Activated CD4-positive, alpha-beta T cell treated with anti-CD3 and anti-CD28 coated beads, Interleukin-2, amount 10 ng/mL, durations not matched to agents 24 days and 14 days (primary cell): ENCODE results near the gene MGMT. TPM values are rescaled to one million over a fixed set of nuclear protein-coding genes. Genes with fewer than 3 reads are reported as not detected.

Experiments used
- DNase-seq: peaks from one replicate; pipeline ENCODE4 v3.0.0; 2022
- H3K27ac Mint-ChIP-seq: one replicate; pipeline ENCODE4 v1.8.0; 2022; ENCODE audit warnings: mild to moderate bottlenecking, mixed read lengths
- H3K27me3 Mint-ChIP-seq: one replicate; pipeline ENCODE4 v1.8.0; 2022; ENCODE audit warnings: mixed read lengths
- H3K36me3 Mint-ChIP-seq: one replicate; pipeline ENCODE4 v1.8.0; 2022; ENCODE audit warnings: low read depth, mild to moderate bottlenecking, mixed read lengths
- H3K4me1 Mint-ChIP-seq: one replicate; pipeline ENCODE4 v1.8.0; 2021; ENCODE audit warnings: mixed read lengths
- H3K4me3 Mint-ChIP-seq: one replicate; pipeline ENCODE4 v1.8.0; 2022; ENCODE audit warnings: mild to moderate bottlenecking, moderate library complexity, mixed read lengths
- H3K9me3 Mint-ChIP-seq: one replicate; pipeline ENCODE4 v1.8.0; 2021; ENCODE audit warnings: mixed read lengths
- intact Hi-C: fragments of 100-400 bp; cut with micrococcal nuclease; formaldehyde crosslinking; loops from one replicate; pipeline ENCODE4 v1.15.1; 2023
- total RNA-seq: library from RNA; stranded (reverse); gene quantifications from 2 replicates; pipeline ENCODE4 v1.2.3, GENCODE V29; 2022

Gene MGMT
- total RNA-seq, 1 donor from 2014 or later, result 19.5 TPM

- no peaks in the 10 kb centered on the region for H3K4me1 Mint-ChIP-seq
- no peak overlapping the region for H3K27ac Mint-ChIP-seq
- H3K36me3 Mint-ChIP-seq, result no peaks in the 10 kb centered on the region
- intact Hi-C loops, result no loop called here
- H3K4me3 Mint-ChIP-seq, result no peak overlapping the region
- no peaks in the 10 kb centered on the region for H3K27me3 Mint-ChIP-seq
- H3K9me3 Mint-ChIP-seq, result no peaks in the 10 kb centered on the region
- DNase-seq, result peak; percentile 47
Measured at GRCh38 chr10:129656642-129657041, 189.6 kb downstream of the MGMT start.

GRCh38 chr10:129657297-129658017 lies 190.4 kb downstream of the MGMT start:
- peak; percentile 38 for DNase-seq
- H3K9me3 Mint-ChIP-seq, result no peaks in the 10 kb centered on the region
- intact Hi-C loops, result no loop called here
- H3K27me3 Mint-ChIP-seq, result no peaks in the 10 kb centered on the region
- H3K4me3 Mint-ChIP-seq, result no peak overlapping the region
- H3K36me3 Mint-ChIP-seq, result no peaks in the 10 kb centered on the region
- H3K27ac Mint-ChIP-seq, result no peak overlapping the region
- H3K4me1 Mint-ChIP-seq, result no peaks in the 10 kb centered on the region

DNA sequence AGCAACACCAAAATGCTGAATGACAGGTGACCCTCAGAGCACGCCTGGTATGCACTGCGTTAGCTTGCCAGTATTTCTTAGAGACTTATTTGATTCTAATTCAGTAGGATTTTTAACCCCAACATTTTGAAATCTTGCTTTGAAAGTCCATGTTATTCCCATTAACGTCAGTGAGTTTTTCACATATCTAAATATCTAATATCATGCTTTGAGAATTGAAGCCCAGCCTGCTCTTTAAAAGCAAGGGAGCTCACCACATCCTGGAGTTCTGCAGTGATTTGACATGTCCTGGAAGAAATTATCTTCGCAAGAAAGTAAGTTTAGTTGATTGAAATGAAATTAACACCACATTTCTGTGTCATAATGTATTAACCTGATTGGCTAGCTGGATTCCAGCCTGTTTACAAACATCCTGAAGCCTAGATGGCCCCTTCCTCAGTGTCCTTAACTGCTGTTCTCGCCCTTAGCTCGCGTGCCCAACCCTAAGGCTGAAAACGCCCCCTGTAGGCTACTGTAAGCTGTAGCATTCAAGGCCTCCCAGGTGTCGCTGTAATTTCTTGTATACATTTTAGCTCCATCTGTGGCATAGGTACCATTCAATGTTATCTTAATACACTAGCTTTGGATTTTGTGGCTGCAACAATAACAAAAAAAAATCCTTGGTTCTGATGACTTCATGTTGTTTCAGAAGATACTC lies 191.5 kb downstream of the MGMT start:
- Mint-ChIP-seq H3K27me3 (no peaks in the 10 kb centered on the region), H3K4me1 (no peaks in the 10 kb centered on the region), H3K36me3 (no peaks in the 10 kb centered on the region), H3K9me3 (no peaks in the 10 kb centered on the region), H3K27ac (no peak overlapping the region), H3K4me3 (no peak overlapping the region)
- intact Hi-C loops, result no loop called here
- DNase-seq, result peak; percentile 18

DNA sequence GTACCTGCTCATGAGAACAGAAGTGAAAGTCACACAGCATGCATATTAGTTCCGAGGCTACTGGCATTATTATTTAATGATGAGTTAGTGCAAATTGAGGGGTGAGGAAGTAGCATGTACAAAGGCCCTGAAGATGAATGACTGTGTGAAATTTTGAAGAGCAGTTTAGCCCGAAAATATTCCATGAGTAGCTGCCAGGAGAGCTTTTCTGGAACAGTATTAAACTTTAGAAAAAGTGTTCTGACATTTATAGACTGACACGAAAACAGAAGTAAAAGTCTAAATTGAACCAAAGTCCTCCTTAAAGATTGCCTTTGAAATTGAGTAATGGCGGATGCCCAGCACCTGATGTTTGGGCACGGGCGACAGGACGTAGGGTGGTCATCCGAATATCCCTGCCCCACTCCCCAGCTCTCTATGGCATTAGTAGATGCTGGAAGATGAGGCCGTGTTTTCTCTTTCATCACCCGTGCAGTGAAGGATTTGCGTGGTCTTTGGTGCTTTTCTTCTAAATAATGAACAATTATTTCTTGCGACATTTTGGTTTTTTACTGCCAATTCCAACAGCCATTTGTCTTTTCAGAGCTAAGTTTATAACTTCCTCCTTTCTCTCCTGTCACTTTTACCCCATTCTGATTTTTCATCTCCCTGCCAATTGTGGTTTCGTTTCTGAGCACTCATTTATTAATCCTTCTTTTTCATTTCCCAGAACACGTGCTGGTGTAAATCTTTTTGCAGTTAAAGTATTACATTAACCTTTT lies 192.6 kb downstream of the MGMT start:
- no peak for DNase-seq
- Mint-ChIP-seq H3K4me1 (no peaks in the 10 kb centered on the region), H3K9me3 (peaks cover 4% of the 10 kb centered on the region), H3K27ac (no peak overlapping the region), H3K4me3 (no peak overlapping the region), H3K36me3 (no peaks in the 10 kb centered on the region), H3K27me3 (no peaks in the 10 kb centered on the region)
- intact Hi-C loops, result no loop called here

- DNase-seq, result peak; percentile 18
- Mint-ChIP-seq H3K4me3 (no peak overlapping the region), H3K27me3 (no peaks in the 10 kb centered on the region), H3K9me3 (peaks cover 10% of the 10 kb centered on the region), H3K4me1 (no peaks in the 10 kb centered on the region), H3K36me3 (no peaks in the 10 kb centered on the region), H3K27ac (no peak overlapping the region)
- intact Hi-C loops, result no loop called here
Measured at GRCh38 chr10:129660569-129660968, 193.5 kb downstream of the MGMT start.

- Mint-ChIP-seq H3K36me3 (no peaks in the 10 kb centered on the region), H3K27me3 (no peaks in the 10 kb centered on the region), H3K27ac (no peak overlapping the region), H3K4me3 (no peak overlapping the region), H3K9me3 (peaks cover 13% of the 10 kb centered on the region), H3K4me1 (no peaks in the 10 kb centered on the region)
- DNase-seq, result no peak
- intact Hi-C loops, result no loop called here
Measured at GRCh38 chr10:129662426-129662825, 195.4 kb downstream of the MGMT start.

DNA sequence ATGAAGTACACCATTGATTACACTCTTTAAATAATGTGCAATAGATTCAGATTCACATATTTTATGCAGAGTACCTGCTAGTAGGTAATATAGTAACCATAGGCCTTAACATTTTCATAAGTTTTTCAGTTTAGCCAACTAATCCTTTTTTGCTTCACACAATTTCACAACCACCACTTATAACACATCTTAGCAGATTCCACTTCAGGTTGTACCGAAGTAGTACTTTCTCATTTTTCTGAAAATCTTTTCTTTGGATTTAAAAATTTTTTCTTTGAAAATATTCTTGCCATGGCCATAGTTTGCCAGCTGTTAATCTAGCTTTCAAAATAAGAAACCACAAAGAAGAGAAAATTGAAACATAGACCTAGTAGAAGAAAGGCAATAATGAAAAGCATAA lies 203.1 kb downstream of the MGMT start:
- H3K27ac Mint-ChIP-seq, result no peak overlapping the region
- no peak for DNase-seq
- intact Hi-C loops, result no loop called here
- H3K27me3 Mint-ChIP-seq, result no peaks in the 10 kb centered on the region
- H3K36me3 Mint-ChIP-seq, result peaks cover under 1% of the 10 kb centered on the region
- H3K4me3 Mint-ChIP-seq, result no peak overlapping the region
- H3K4me1 Mint-ChIP-seq, result no peaks in the 10 kb centered on the region
- H3K9me3 Mint-ChIP-seq, result peaks cover 8% of the 10 kb centered on the region

DNA sequence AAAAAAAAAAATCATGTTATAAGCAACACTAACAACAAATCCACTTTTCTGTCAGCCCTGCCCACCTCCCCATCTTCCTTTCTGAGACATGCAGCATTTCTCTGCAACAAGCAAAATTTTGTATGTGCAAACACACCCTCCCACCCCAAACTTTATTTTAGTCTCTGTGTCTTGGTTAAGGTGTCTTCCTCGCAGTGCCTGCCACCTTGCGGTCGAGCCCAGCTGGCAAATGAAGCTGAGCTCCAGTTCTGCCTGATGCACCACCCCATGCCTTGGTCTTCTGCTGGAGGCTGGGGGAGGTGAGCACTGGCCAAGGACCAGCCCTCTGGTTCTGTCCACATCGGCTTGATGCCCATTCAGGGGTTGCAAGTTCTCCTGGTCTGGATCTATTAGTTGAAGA lies 206.3 kb downstream of the MGMT start:
- intact Hi-C loops, result no loop called here
- H3K4me3 Mint-ChIP-seq, result no peak overlapping the region
- H3K9me3 Mint-ChIP-seq, result no peaks in the 10 kb centered on the region
- H3K36me3 Mint-ChIP-seq, result peaks cover 2% of the 10 kb centered on the region
- H3K27me3 Mint-ChIP-seq, result no peaks in the 10 kb centered on the region
- no peak overlapping the region for H3K27ac Mint-ChIP-seq
- no peak for DNase-seq
- H3K4me1 Mint-ChIP-seq, result no peaks in the 10 kb centered on the region

DNA sequence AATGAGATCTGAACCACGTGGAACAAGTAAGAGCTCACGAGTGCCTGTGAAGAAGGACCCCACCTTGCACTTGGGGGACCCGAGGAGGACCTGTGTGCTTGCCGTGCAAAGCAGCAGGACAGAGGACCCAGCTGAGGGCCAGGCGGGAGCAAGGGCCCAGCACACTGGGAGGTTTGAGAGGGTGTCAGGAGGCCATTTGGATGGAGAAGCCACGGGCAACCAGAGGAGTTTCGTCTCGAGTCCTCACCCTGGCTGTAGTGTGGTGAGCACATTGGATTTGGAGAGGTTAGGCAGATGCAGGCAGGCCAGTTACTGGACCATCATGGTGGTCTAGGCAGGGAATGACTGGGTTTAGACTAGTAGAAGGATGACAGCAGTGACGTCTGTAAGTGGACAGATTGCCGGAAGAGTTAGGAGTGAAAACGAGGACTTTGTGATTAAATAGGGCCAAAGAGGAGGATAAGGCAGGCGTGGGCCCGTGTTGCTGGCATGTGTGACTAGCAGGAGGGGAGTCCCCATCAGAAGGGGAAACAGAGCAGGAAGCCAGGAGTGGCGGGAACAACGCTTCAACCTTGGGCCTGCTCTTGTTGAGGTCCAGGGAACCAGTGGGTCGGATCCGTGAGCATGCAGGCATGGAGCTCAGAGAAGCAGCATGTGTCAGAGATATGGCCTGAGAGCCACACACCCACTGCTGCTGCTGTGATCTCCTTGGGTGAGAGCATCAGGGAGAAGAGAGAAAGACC lies 208.2 kb downstream of the MGMT start:
- DNase-seq, result no peak
- H3K9me3 Mint-ChIP-seq, result no peaks in the 10 kb centered on the region
- intact Hi-C loops, result no loop called here
- H3K36me3 Mint-ChIP-seq, result peaks cover 2% of the 10 kb centered on the region
- H3K4me3 Mint-ChIP-seq, result no peak overlapping the region
- H3K27ac Mint-ChIP-seq, result no peak overlapping the region
- no peaks in the 10 kb centered on the region for H3K4me1 Mint-ChIP-seq
- H3K27me3 Mint-ChIP-seq, result no peaks in the 10 kb centered on the region

DNA sequence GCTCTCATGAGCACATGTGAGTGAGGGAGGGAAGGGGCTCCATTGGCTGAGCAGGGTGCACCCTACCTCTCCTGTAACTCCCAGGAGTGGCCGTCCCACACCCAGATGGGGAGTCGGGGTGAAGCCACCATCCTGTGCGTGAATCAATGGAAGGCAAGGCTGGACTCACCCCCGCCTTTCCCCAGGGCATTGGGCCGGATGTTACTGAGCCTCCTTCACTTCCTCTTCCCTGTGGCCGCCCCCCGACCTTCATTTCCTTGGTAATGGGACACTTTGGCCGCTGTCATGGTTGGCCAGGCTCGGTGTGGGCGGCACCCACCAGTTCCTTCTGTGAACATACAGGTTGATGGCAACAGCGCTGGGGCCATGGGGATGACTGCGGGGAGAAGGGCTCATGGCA lies 209.0 kb downstream of the MGMT start:
- no peaks in the 10 kb centered on the region for H3K9me3 Mint-ChIP-seq
- H3K4me3 Mint-ChIP-seq, result no peak overlapping the region

GRCh38 chr10:129677377-129677927 lies 210.4 kb downstream of the MGMT start:
- Mint-ChIP-seq H3K9me3 (no peaks in the 10 kb centered on the region), H3K4me3 (no peak overlapping the region), H3K36me3 (peaks cover 2% of the 10 kb centered on the region), H3K27me3 (no peaks in the 10 kb centered on the region), H3K27ac (no peak overlapping the region), H3K4me1 (no peaks in the 10 kb centered on the region)
- DNase-seq, result no peak
- intact Hi-C loops, result no loop called here

More for the DNA sequence above, 209.0 kb downstream of the MGMT start:
- H3K36me3 Mint-ChIP-seq, result peaks cover 2% of the 10 kb centered on the region
- intact Hi-C loops, result no loop called here
- no peak overlapping the region for H3K27ac Mint-ChIP-seq
- no peaks in the 10 kb centered on the region for H3K27me3 Mint-ChIP-seq
- H3K4me1 Mint-ChIP-seq, result no peaks in the 10 kb centered on the region
- no peak for DNase-seq

DNA sequence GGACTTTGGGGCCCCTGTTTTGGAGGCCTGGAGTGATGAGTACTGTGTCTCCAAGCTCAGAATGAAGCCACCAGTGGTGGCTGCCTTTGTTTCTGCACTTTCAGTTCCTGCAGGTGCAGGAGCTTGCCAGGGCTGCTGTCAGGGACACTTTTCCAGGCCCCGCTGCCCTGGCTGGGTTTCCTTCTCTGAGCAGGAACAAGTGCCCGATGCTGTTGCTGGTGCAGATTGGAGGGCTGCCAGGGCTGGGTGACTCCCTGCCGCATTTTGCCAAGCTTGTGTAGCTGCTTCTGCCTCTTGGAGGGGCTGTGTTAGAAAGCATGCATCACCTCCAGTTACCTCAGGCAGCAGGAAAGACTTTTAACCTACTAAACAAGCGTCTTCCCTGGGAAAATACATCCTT lies 211.1 kb downstream of the MGMT start:
- DNase-seq, result no peak
- no peaks in the 10 kb centered on the region for H3K27me3 Mint-ChIP-seq
- no peaks in the 10 kb centered on the region for H3K9me3 Mint-ChIP-seq
- no peak overlapping the region for H3K27ac Mint-ChIP-seq
- intact Hi-C loops, result no loop called here
- peaks cover 2% of the 10 kb centered on the region for H3K36me3 Mint-ChIP-seq
- H3K4me3 Mint-ChIP-seq, result no peak overlapping the region
- H3K4me1 Mint-ChIP-seq, result no peaks in the 10 kb centered on the region

DNA sequence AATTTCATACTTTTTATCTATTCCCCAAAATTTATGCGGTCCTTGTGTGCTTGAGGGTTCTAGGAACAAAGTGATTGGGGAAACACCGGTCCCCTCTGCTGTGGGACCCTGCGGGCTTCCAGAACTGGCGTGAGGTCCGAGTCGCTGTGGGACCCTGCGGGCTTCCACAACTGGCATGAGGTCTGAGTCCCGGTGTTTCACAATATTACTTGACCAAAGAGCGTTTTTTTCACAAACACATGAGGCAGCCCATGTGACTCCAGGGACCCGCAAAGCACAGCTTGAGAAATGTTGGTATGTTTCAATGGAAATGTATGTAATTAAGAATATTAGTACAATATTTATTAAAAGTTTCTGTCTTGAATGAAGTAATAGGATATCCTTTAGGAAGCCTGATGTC lies 212.2 kb downstream of the MGMT start:
- Mint-ChIP-seq H3K4me1 (no peaks in the 10 kb centered on the region), H3K27me3 (no peaks in the 10 kb centered on the region)
- intact Hi-C loops, result no loop called here

More for the DNA sequence above, 212.2 kb downstream of the MGMT start:
- peaks cover 2% of the 10 kb centered on the region for H3K36me3 Mint-ChIP-seq
- no peak overlapping the region for H3K27ac Mint-ChIP-seq
- no peak for DNase-seq
- no peaks in the 10 kb centered on the region for H3K9me3 Mint-ChIP-seq
- H3K4me3 Mint-ChIP-seq, result no peak overlapping the region
